Smooth muscle cell (in vitro differentiated cells): ENCODE measurements around the gene P3H3. TPM values are rescaled to one million over a fixed set of nuclear protein-coding genes. Genes with fewer than 3 reads are reported as not detected.
A peak's percentile ranks its signal among the peaks of the same experiment; 100 is the strongest.
"Not testable (repeated sequence)": the region's sequence is repeated elsewhere in the genome, so short reads cannot be mapped to it uniquely, and the experiment has no call there.

ENCODE experiments used
- DNase-seq: peaks from one replicate; lab custom pipeline; 2025; ENCODE audit not compliant: unreplicated experiment; lab: John Stamatoyannopoulos, UW
- H2AFZ ChIP-seq: fragments of 200-600 bp; sonication (generic); 2 replicates; pipeline ENCODE4 v1.6.0; 2016; ENCODE audit warnings: antibody characterized with exemption, low read depth, mild to moderate bottlenecking
- H3F3A ChIP-seq: fragments of 200-600 bp; sonication (generic); 2 replicates; pipeline ENCODE4 v1.6.0; 2017; ENCODE audit warnings: antibody characterized with exemption, low read depth
- H3K27ac ChIP-seq: fragments of 200-600 bp; sonication (generic); 2 replicates; pipeline ENCODE4 v1.5.1; 2016; ENCODE audit warnings: low read depth, mild to moderate bottlenecking
- H3K27me3 ChIP-seq: fragments of 200-600 bp; sonication (generic); 2 replicates; pipeline ENCODE4 v1.6.1; 2016; ENCODE audit warnings: low read depth, mild to moderate bottlenecking
- H3K36me3 ChIP-seq: fragments of 200-600 bp; sonication (generic); 2 replicates; pipeline ENCODE4 v1.5.1; 2016; ENCODE audit warnings: low read depth
- H3K4me1 ChIP-seq: fragments of 200-600 bp; sonication (generic); 2 replicates; pipeline ENCODE4 v1.5.1; 2016; ENCODE audit warnings: low read depth
- H3K4me2 ChIP-seq: fragments of 200-600 bp; sonication (generic); 2 replicates; pipeline ENCODE4 v1.6.0; 2016; ENCODE audit warnings: mild to moderate bottlenecking
- H3K4me3 ChIP-seq: fragments of 200-600 bp; sonication (generic); 2 replicates; pipeline ENCODE4 v1.5.1; 2016; ENCODE audit warnings: mild to moderate bottlenecking
- H3K79me2 ChIP-seq: fragments of 200-600 bp; sonication (generic); 2 replicates; pipeline ENCODE4 v1.6.0; 2016; ENCODE audit warnings: low read depth, mild to moderate bottlenecking
- H3K9ac ChIP-seq: fragments of 200-600 bp; sonication (generic); 2 replicates; pipeline ENCODE4 v1.6.0; 2016; ENCODE audit warnings: low read depth
- H3K9me3 ChIP-seq: fragments of 200-600 bp; sonication (generic); replicated peaks from 2 replicates; pipeline ENCODE4 v1.5.1; 2016; ENCODE audit warnings: low read depth
- H4K20me1 ChIP-seq: fragments of 200-600 bp; sonication (generic); 2 replicates; pipeline ENCODE4 v1.6.0; 2016; ENCODE audit warnings: low read depth
- WGBS: methylation state at CpG from one replicate; pipeline ENCODE4 v1.1.7; 2016; ENCODE audit warnings: low lambda C conversion rate; 5-methylcytosine and 5-hydroxymethylcytosine counted together
- polyA plus RNA-seq: library from polyadenylated mRNA; unstranded; fragments of >200 nt; fragmentation: Nextera tagmentation; extraction: Ambion mirVana; gene quantifications from 2 replicates; pipeline ENCODE4 v1.2.1, GENCODE V29; 2016
- total RNA-seq: library from RNA; depleted of rRNA; stranded (reverse); fragments of >200 nt; gene quantifications from 2 replicates; pipeline ENCODE4 v1.2.3, GENCODE V29; 2014
- TF ChIP-seq, protein P1 (sequence below): fragments of 200-600 bp; sonication (generic); IDR thresholded peaks from 2 replicates; pipeline ENCODE4 v1.5.1; 2017; ENCODE audit warnings: borderline replicate concordance, mild to moderate bottlenecking, antibody characterized with exemption; ENCODE audit not compliant: insufficient read depth, poor library complexity, severe bottlenecking

Gene P3H3
- total and polyA plus RNA-seq, 2 experiments from 2014 or later, result 42.8 to 108 TPM

DNA sequence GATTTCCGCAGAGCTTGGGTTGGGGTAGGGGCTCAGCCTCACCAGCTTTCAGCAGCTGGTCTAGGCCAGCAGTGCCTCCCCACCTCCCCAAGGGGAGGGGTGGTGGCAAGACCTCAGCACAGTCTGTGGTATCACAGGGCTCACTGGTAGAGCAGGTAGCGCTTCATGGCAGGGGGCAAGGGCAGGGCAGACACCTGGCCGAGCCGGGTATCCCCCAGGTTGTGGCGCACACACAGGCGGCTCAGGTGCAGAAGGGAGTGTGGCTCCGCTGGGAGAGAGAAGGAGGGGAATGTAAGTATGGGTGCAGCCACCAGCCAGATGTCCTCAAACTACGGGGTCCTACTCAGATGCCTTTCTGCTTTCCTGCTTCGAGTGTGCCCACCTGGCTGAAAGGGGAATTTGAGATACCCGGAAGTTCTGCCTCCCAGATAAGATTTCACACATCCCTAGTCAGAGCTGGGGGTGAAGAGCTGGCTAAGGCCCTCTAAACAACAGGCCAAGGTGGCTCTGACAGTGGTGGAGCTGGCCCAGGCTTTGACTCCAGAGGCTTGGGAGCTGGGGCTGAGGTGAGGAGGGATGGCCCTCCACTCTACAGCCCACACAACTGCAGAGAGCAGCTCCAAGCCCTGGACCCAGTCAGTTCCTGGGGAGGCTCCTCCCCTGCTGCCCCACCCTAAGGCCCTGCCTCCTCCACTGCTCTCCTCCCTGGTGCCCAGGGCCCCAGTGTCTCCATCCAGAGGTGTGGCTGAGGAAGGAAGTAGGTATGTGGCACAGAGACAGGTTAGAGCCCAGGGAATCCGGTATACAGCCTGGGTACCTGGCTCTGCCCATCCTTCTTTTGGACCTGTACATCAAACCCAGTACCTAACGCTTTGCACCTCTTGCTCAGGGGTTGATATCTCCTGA is 43.1 kb downstream of the P3H3 start:
- H4K20me1 ChIP-seq, result peaks cover 47% of the 10 kb centered on the region
- H3K27me3 ChIP-seq, result no peaks in the 10 kb centered on the region
- peaks cover 8% of the 10 kb centered on the region for H3K4me1 ChIP-seq
- H3K36me3 ChIP-seq, result no peaks in the 10 kb centered on the region
- WGBS, result 87% methylated on average over 12 of the region's 12 CpGs
- H2AFZ ChIP-seq, result no peak overlapping the region
- no peak for DNase-seq
- H3F3A ChIP-seq, result peaks cover 38% of the 10 kb centered on the region
- no peak overlapping the region for H3K9ac ChIP-seq
- peak overlapping the region; percentile 80 for H3K4me3 ChIP-seq
- TF ChIP-seq, protein P1, sequence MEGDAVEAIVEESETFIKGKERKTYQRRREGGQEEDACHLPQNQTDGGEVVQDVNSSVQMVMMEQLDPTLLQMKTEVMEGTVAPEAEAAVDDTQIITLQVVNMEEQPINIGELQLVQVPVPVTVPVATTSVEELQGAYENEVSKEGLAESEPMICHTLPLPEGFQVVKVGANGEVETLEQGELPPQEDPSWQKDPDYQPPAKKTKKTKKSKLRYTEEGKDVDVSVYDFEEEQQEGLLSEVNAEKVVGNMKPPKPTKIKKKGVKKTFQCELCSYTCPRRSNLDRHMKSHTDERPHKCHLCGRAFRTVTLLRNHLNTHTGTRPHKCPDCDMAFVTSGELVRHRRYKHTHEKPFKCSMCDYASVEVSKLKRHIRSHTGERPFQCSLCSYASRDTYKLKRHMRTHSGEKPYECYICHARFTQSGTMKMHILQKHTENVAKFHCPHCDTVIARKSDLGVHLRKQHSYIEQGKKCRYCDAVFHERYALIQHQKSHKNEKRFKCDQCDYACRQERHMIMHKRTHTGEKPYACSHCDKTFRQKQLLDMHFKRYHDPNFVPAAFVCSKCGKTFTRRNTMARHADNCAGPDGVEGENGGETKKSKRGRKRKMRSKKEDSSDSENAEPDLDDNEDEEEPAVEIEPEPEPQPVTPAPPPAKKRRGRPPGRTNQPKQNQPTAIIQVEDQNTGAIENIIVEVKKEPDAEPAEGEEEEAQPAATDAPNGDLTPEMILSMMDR, result no peak
- peak overlapping the region; percentile 8 for H3K27ac ChIP-seq
- peaks cover 20% of the 10 kb centered on the region for H3K79me2 ChIP-seq
- no peaks in the 10 kb centered on the region for H3K9me3 ChIP-seq
- H3K4me2 ChIP-seq, result peak overlapping the region; percentile 100

DNA sequence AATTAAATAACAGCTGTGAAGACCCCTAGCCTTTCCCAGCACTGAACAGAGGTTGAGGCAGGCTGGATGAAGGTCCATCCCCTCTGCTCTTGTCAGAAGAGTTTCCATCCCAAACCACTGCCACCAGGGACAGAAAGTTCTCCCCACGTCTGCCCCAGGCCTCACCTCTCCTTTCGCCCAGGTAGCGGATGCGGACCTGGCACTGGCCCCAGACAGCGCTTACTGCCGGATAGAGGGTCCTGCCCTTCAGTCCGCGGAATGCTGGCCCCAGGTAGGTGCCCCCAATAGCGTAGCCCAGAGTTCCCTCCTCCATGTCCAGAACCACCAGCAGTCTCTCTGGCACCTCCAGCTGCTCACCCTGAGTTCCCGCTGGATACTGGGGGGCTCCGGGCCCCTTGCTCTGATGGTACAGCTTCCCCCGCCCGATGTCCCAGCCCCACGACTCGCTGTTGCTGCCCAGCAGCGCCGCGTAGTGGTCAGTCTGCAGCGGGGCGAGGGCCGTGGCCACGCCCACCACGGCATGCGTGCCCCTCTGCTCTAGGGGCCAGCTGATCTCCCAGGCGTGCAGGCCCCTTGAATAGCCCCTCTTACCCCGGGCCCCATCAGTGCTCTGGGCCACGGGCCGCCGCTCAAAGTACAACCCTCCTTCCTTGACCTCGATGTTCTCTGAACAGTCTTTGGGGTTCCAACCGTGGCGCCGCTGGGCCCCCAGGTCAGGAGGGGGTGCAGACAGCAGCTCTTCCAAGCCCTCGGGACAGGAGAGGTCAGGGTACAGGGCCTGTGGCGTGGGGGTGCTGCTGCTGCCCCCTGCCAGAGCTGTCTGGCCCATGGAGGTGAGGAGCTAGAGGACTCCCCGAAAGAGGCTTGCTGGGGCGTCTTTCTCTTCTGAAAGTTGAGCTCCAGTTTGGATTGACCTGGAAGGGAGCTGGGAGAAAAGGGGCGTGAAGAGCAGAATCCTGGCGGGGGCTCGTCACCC is 44.2 kb downstream of the P3H3 start:
- H3K4me2 ChIP-seq, result peak overlapping the region; percentile 100
- no peaks in the 10 kb centered on the region for H3K9me3 ChIP-seq
- TF ChIP-seq, protein P1, result peak; percentile 91
- peaks cover 20% of the 10 kb centered on the region for H3K79me2 ChIP-seq
- DNase-seq, result peak; percentile 74
- no peak overlapping the region for H2AFZ ChIP-seq
- peaks cover 38% of the 10 kb centered on the region for H3F3A ChIP-seq
- H3K27me3 ChIP-seq, result no peaks in the 10 kb centered on the region
- peak overlapping the region; percentile 80 for H3K4me3 ChIP-seq
- H3K9ac ChIP-seq, result peak overlapping the region; percentile 72
- peak overlapping the region; percentile 67 for H3K27ac ChIP-seq
- WGBS, result 7% methylated on average over 38 of the region's 40 CpGs
- H3K4me1 ChIP-seq, result peaks cover 8% of the 10 kb centered on the region
- H3K36me3 ChIP-seq, result no peaks in the 10 kb centered on the region
- peaks cover 47% of the 10 kb centered on the region for H4K20me1 ChIP-seq

DNA sequence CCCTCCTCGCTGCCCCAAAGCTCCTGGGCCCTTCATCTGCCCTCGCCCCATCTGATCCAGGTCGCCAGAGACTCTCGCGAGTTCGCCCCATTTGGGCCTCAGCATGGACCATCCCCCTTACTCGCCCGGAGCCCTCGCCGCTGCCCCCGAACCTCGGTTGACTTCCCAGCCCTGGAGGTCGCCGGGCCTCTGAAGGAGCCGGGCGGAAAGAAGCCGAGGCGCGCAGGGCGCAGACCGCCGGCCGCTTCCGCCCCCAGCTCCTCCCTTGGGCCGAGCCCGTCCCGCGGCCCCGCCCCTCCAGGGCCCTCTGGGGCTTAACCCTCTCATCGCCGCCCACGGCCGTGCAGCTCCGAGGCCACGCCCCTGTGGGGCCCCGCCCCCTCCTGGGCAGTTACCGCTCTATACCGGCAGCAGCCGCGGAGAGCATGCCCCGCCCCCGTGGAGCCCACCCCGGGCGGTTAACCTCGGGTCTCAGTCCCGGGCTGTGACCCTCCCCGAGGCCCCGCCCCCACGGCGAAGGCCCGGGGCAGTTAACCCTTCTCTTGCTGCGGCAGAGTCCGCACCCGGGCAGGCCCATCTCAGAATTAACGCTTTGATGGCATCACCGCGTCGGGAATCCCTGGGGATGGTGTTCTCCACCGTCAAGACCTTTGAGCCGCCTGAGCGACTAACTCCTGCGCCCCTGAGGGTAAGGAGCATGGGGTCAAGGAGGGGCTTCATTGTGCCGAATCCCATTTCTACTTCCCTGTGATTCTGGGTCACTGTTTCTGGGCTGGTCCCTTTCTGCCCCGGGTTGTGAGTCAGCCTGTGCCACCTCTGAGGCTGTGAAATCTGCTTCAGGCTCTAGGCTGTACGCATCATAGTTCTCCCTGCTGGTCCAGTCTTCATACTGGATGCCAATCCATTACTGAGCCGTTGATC is 45.1 kb downstream of the P3H3 start, which contains the start of gene SPSB2:
TSS of gene SPSB2 (minus strand) at position 210 of the 921 bp plus-strand sequence. CDS start 402 bp downstream, outside the sequence.
- H3K36me3 ChIP-seq, result no peaks in the 10 kb centered on the region
- peaks cover 10% of the 10 kb centered on the region for H3K79me2 ChIP-seq
- peaks cover 8% of the 10 kb centered on the region for H3K4me1 ChIP-seq
- peak within 1 kb of the TSS; percentile 80 for H3K4me3 ChIP-seq
- H3K9me3 ChIP-seq, result no peaks in the 10 kb centered on the region
- H2AFZ ChIP-seq, result no peak within 1 kb of the TSS
- H3F3A ChIP-seq, result peaks cover 34% of the 10 kb centered on the region
- no peaks in the 10 kb centered on the region for H3K27me3 ChIP-seq
- DNase-seq, result peak; percentile 91
- TF ChIP-seq, protein P1, result no peak
- peaks cover 38% of the 10 kb centered on the region for H4K20me1 ChIP-seq
- H3K4me2 ChIP-seq, result peak within 1 kb of the TSS; percentile 100
- peak within 1 kb of the TSS; percentile 72 for H3K9ac ChIP-seq
- WGBS, result under 1% methylated on average over 62 of the region's 66 CpGs
- peak within 1 kb of the TSS; percentile 67 for H3K27ac ChIP-seq

GRCh38 chr12:6874015-6874368 is 45.8 kb downstream of the P3H3 start:
- not testable (repeated sequence) for H3K79me2 ChIP-seq, H3K9ac ChIP-seq, DNase-seq, H2AFZ ChIP-seq, H3K9me3 ChIP-seq, H3K27me3 ChIP-seq, H3K36me3 ChIP-seq, H3K4me1 ChIP-seq
- Histone ChIP-seq H3K4me2 (peak overlapping the region; percentile 100), H3F3A (peaks cover 28% of the 10 kb centered on the region), H3K4me3 (peak overlapping the region; percentile 80), H3K27ac (peak overlapping the region; percentile 67), H4K20me1 (peaks cover 32% of the 10 kb centered on the region)
- WGBS, result 65% methylated on average over 9 of the region's 9 CpGs

GRCh38 chr12:6879824-6880223 is 51.6 kb downstream of the P3H3 start:
- not testable (repeated sequence) for H3K27me3 ChIP-seq, H3K4me3 ChIP-seq, H4K20me1 ChIP-seq, H3K9me3 ChIP-seq, H3K4me2 ChIP-seq, H3K79me2 ChIP-seq, H3K4me1 ChIP-seq, H3K9ac ChIP-seq, H2AFZ ChIP-seq, H3K36me3 ChIP-seq, DNase-seq, H3F3A ChIP-seq, H3K27ac ChIP-seq
- 95% methylated on average over 11 of the region's 11 CpGs for WGBS
